PFSK-1 (cell line): ENCODE data around the gene DAPL1.

Source experiments
- FOXP2 ChIP-seq: optimal IDR thresholded peaks from 2 replicates; pipeline ENCODE3; 2011; ENCODE audit warnings: borderline replicate concordance, control low read depth, inconsistent platforms; ENCODE audit not compliant: insufficient read depth; ENCODE audit errors: extremely low read length, extremely low read depth
- POLR2AphosphoS5 ChIP-seq: IDR thresholded peaks from 2 replicates; pipeline ENCODE4 v1.6.1; 2012; ENCODE audit warnings: low read depth, mild to moderate bottlenecking, control low read depth, low read length, moderate library complexity
- REST ChIP-seq, 2 experiments: IDR thresholded peaks; 2 replicates each; pipeline versions ENCODE4 v1.6.1 to v1.8.0; 2011 to 2012; ENCODE audit warnings: low read depth in 2 of 2, low read length in 2 of 2, control low read depth in 1 of 2, inconsistent platforms in 1 of 2, mild to moderate bottlenecking in 1 of 2, moderate library complexity in 1 of 2; ENCODE audit not compliant: insufficient read depth in 1 of 2
- SIN3A ChIP-seq: IDR thresholded peaks from 2 replicates; pipeline ENCODE4 v1.6.1; 2012; ENCODE audit warnings: mild to moderate bottlenecking, low read length, moderate library complexity, borderline replicate concordance; ENCODE audit not compliant: insufficient read depth
- TAF1 ChIP-seq: IDR thresholded peaks from 2 replicates; pipeline ENCODE4 v1.6.1; 2012; ENCODE audit warnings: low read length, control low read depth, borderline replicate concordance; ENCODE audit not compliant: insufficient read depth

- TF ChIP-seq TAF1 (no peak), FOXP2 (no peak), POLR2AphosphoS5 (no peak), SIN3A (no peak), REST (IDR thresholded peaks at IDR 0.05; ENCODE audit: insufficient read depth in 1 of 2, low read depth in 2 of 2, low read length in 2 of 2) (no peak)
Observed at GRCh38 chr2:158841850-158842249, 46.7 kb downstream of the DAPL1 start.
